Tracheal epithelial cell (primary cell): ENCODE data around the gene MOV10. TPM values are rescaled to one million over a fixed set of nuclear protein-coding genes. Genes with fewer than 3 reads are reported as not detected.

Experiments
- total RNA-seq: library from RNA; depleted of rRNA; stranded (reverse); fragments of >200 nt; gene quantifications from 2 replicates; pipeline ENCODE4 v1.2.1, GENCODE V29; 2014

Gene MOV10
- 22.0 and 30.6 TPM in 2 replicates for total RNA-seq

GRCh38 chr1:112674440-112674985 lies at the start of gene MOV10:
Gene MOV10 (plus strand): TSS chr1:112674659. CDS start chr1:112674913, 254 bp downstream.

GRCh38 chr1:112706505-112707220 lies 32.2 kb downstream of the MOV10 start, which contains the start of gene RHOC:
Gene RHOC (minus strand): TSS chr1:112707127. CDS start chr1:112703799, 3,328 bp downstream.

GRCh38 chr1:112715264-112716053 lies 41.0 kb downstream of the MOV10 start, which contains the start of gene PPM1J:
Gene PPM1J (minus strand): TSS chr1:112715332. CDS start chr1:112715301, 31 bp downstream.

Other genes with a start within 250 kb of the MOV10 start
- gene WNT2B, start 165.7 kb upstream of the MOV10 start, total RNA-seq, result 0.43 and 1.7 TPM in 2 replicates
- gene ST7L, start 55.5 kb upstream of the MOV10 start, total RNA-seq, result 10.0 and 11.6 TPM in 2 replicates
- 181 and 215 TPM in 2 replicates for gene CAPZA1, start 54.8 kb upstream of the MOV10 start, total RNA-seq
- 315 and 592 TPM in 2 replicates for gene RHOC, start 32.5 kb downstream of the MOV10 start, total RNA-seq
- 5.1 and 7.2 TPM in 2 replicates for gene PPM1J, start 40.7 kb downstream of the MOV10 start, total RNA-seq